H1 (cell line): ENCODE results near the gene MYH8. TPM values are rescaled to one million over a fixed set of nuclear protein-coding genes. Genes with fewer than 3 reads are reported as not detected.

ENCODE experiments used
- SAP30 ChIP-seq: fragments of 300-600 bp; sonication (generic); IDR thresholded peaks from 2 replicates; pipeline ENCODE4 v1.7.1; 2012; ENCODE audit warnings: low read length, moderate library complexity, mild to moderate bottlenecking, inconsistent platforms; ENCODE audit not compliant: insufficient read depth, insufficient replicate concordance
- SP2 ChIP-seq: IDR thresholded peaks from 2 replicates; pipeline ENCODE4 v1.6.1; 2012; ENCODE audit warnings: mild to moderate bottlenecking, low read length, inconsistent platforms
- polyA plus RNA-seq, 7 experiments: library from polyadenylated mRNA; depleted of rRNA in 3 of 7; stranded (reverse) in 5 of 7; unstranded in 2 of 7; fragments of >200 nt in 5 of 7; fragments of 200-250 nt in 2 of 7; gene quantifications; 1 replicate in 5 of 7; 2 replicates in 1 of 7; 4 replicates in 1 of 7; pipeline versions ENCODE4 v1.2.1 to v1.2.3, GENCODE V29; 2011 to 2013; ENCODE audit warnings: missing spikeins in 2 of 7, mixed read lengths in 2 of 7
- total RNA-seq: library from RNA; stranded (reverse); fragmentation: NEBNext Ultra II Directional; extraction: Animal tissue kit (Norgen Biotek cat#: 25700); gene quantifications from 2 replicates; pipeline ENCODE4 v1.2.1, GENCODE V29; 2021

The MYH8 gene
- total and polyA plus RNA-seq, 2 of the 8 experiments (the other 6 are each of a cell fraction or from before 2014, with no cell fraction given): not detected

- TF ChIP-seq SAP30: no peak
- no peak for TF ChIP-seq SP2
These were observed 7.8 kb upstream of the MYH8 start (continued) for GRCh38 chr17:10429421-10430045.
